ENCODE measurements around the gene CLOCK. TPM values are rescaled to one million over a fixed set of nuclear protein-coding genes. Genes with fewer than 3 reads are reported as not detected.

The CLOCK gene
- total RNA-seq (2014; rRNA removed; shearing (Covaris generic)), result 10.9 and 16.7 TPM in 2 replicates

GRCh38 chr4:55546756-55547465, at the start of gene CLOCK:
Gene CLOCK, minus strand, starts transcription at chr4:55546909. Its CDS starts 64,124 bp downstream, at chr4:55482785.

GRCh38 chr4:55592014-55592413, 45.3 kb upstream of the CLOCK start, which contains the start of gene PDCL2:
Gene PDCL2, minus strand, starts transcription at chr4:55592245. Its CDS starts 136 bp downstream, at chr4:55592109.

GRCh38 chr4:55395529-55396307, 151.0 kb downstream of the CLOCK start, which contains the start of gene TMEM165:
Gene TMEM165, plus strand, starts transcription at chr4:55395957. Its CDS starts 233 bp downstream, at chr4:55396190.

Small RNA genes within 50 kb of the gene (small RNA-seq; reads per million reads assigned to genes)
- gene RF00019, result not detected

Other genes with a start within 250 kb of the CLOCK start
- 3.9 and 9.7 TPM in 2 replicates for gene SRD5A3, start 200.7 kb downstream of the CLOCK start, total RNA-seq (2014; rRNA removed; shearing (Covaris generic))
- gene TMEM165, start 151.0 kb downstream of the CLOCK start, total RNA-seq (2014; rRNA removed; shearing (Covaris generic)), result 80.2 and 83.8 TPM in 2 replicates
- 3.0 and 3.1 TPM in 2 replicates for gene PDCL2, start 45.3 kb upstream of the CLOCK start, total RNA-seq (2014; rRNA removed; shearing (Covaris generic))
- 8.4 and 9.2 TPM in 2 replicates for gene NMU, start 89.4 kb upstream of the CLOCK start, total RNA-seq (2014; rRNA removed; shearing (Covaris generic))